OCI-LY1 (cell line): ENCODE data around the gene GOLGA8M.
"Not testable (repeated sequence)": the region's sequence is repeated elsewhere in the genome, so short reads cannot be mapped to it uniquely, and the experiment has no call there.

Experiments
- CTCF ChIP-seq: fragments of 200-600 bp; sonication (generic), shearing (Covaris generic); IDR thresholded peaks from 2 replicates; pipeline ENCODE4 v1.5.1; 2017; ENCODE audit warnings: mild to moderate bottlenecking, antibody characterized with exemption, low read length, moderate library complexity, mixed read lengths
- EZH2 ChIP-seq: fragments of 200-600 bp; sonication (generic), shearing (Covaris generic); IDR thresholded peaks from 2 replicates; pipeline ENCODE4 v1.8.0; 2017; ENCODE audit warnings: borderline replicate concordance, mixed run types, mild to moderate bottlenecking, antibody characterized with exemption, low read length, moderate library complexity, mixed read lengths

DNA sequence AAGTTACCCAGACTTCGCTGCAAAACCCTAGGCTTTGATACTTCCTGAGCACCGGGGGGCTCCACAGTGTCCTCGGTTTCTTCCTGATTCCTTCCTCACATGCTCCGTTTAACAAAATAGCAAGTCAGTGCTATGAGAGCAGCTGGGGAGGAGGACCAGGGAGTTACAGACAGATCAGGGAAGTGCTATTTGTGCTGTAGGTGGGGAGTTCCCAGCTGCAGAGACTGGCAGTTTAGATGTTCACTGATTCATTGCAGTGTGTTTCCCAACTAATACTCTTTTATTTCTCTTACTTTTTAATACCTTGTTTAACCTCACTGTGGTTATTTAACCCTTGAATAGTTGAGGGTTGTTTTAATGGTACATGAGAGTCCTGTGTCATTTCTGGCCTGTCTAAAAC, 45.8 kb downstream of the GOLGA8M start:
- not testable (repeated sequence) for TF ChIP-seq CTCF, EZH2
